IPS-18a (cell line): ENCODE measurements around the gene ZNF732.
"Not testable (repeated sequence)": the region's sequence is repeated elsewhere in the genome, so short reads cannot be mapped to it uniquely, and the experiment has no call there.

Experiments used
- H3K27ac ChIP-seq: one replicate; pipeline ENCODE4 v1.5.1; 2013; ENCODE audit warnings: low read length
- H3K27me3 ChIP-seq: one replicate; pipeline ENCODE4 v1.6.1; 2013; ENCODE audit warnings: mild to moderate bottlenecking, low read length; ENCODE audit not compliant: control insufficient read depth, insufficient read depth
- H3K36me3 ChIP-seq: one replicate; pipeline ENCODE4 v1.6.1; 2013; ENCODE audit warnings: low read depth, low read length; ENCODE audit not compliant: control insufficient read depth
- H3K4me1 ChIP-seq: one replicate; pipeline ENCODE4 v1.6.1; 2013; ENCODE audit warnings: low read depth, low read length; ENCODE audit not compliant: control insufficient read depth
- H3K4me3 ChIP-seq: one replicate; pipeline ENCODE4 v1.5.1; 2013; ENCODE audit warnings: low read length
- H3K9ac ChIP-seq: one replicate; pipeline ENCODE4 v1.6.1; 2013; ENCODE audit warnings: mild to moderate bottlenecking, low read length, moderate library complexity
- H3K9me3 ChIP-seq: one replicate; pipeline ENCODE4 v1.6.1; 2013; ENCODE audit warnings: low read depth, low read length; ENCODE audit not compliant: control insufficient read depth

The ZNF732 gene

GRCh38 chr4:309807-310206, 4.5 kb upstream of the ZNF732 start:
- peaks cover 19% of the 10 kb centered on the region for H3K9me3 ChIP-seq
- no peak overlapping the region for H3K27ac ChIP-seq
- H3K9ac ChIP-seq: no peak overlapping the region
- H3K36me3 ChIP-seq: no peaks in the 10 kb centered on the region
- no peaks in the 10 kb centered on the region for H3K27me3 ChIP-seq
- H3K4me3 ChIP-seq: no peak overlapping the region
- H3K4me1 ChIP-seq: no peaks in the 10 kb centered on the region

GRCh38 chr4:306551-306961, 1.3 kb upstream of the ZNF732 start:
- Histone ChIP-seq H3K9ac (no peak overlapping the region), H3K27ac (no peak overlapping the region), H3K4me1 (no peaks in the 10 kb centered on the region), H3K4me3 (no peak overlapping the region), H3K36me3 (peaks cover 5% of the 10 kb centered on the region), H3K9me3 (peaks cover 7% of the 10 kb centered on the region), H3K27me3 (no peaks in the 10 kb centered on the region)

GRCh38 chr4:304516-304915, 758 bp downstream of the ZNF732 start:
- not testable (repeated sequence) for H3K27ac ChIP-seq, H3K27me3 ChIP-seq, H3K9me3 ChIP-seq, H3K36me3 ChIP-seq, H3K4me1 ChIP-seq
- peak overlapping the region; percentile 88 for H3K4me3 ChIP-seq
- peak overlapping the region; percentile 90 for H3K9ac ChIP-seq

GRCh38 chr4:302381-302780, 2.9 kb downstream of the ZNF732 start:
- Histone ChIP-seq H3K27me3 (no peaks in the 10 kb centered on the region), H3K4me3 (no peak overlapping the region), H3K9ac (no peak overlapping the region), H3K36me3 (peaks cover 5% of the 10 kb centered on the region), H3K27ac (no peak overlapping the region), H3K4me1 (no peaks in the 10 kb centered on the region), H3K9me3 (no peaks in the 10 kb centered on the region)

GRCh38 chr4:294732-295131, 10.5 kb downstream of the ZNF732 start:
- no peak overlapping the region for H3K9ac ChIP-seq
- no peak overlapping the region for H3K4me3 ChIP-seq
- H3K4me1 ChIP-seq: no peaks in the 10 kb centered on the region
- no peak overlapping the region for H3K27ac ChIP-seq
- H3K9me3 ChIP-seq: peaks cover 5% of the 10 kb centered on the region
- H3K36me3 ChIP-seq: peaks cover 19% of the 10 kb centered on the region
- H3K27me3 ChIP-seq: no peaks in the 10 kb centered on the region

GRCh38 chr4:288891-289290, 16.4 kb downstream of the ZNF732 start:
- H3K27me3 ChIP-seq: no peaks in the 10 kb centered on the region
- H3K9ac ChIP-seq: no peak overlapping the region
- H3K27ac ChIP-seq: no peak overlapping the region
- peaks cover 25% of the 10 kb centered on the region for H3K9me3 ChIP-seq
- no peaks in the 10 kb centered on the region for H3K4me1 ChIP-seq
- H3K4me3 ChIP-seq: no peak overlapping the region
- peaks cover 14% of the 10 kb centered on the region for H3K36me3 ChIP-seq

- H3K27ac ChIP-seq: no peak overlapping the region
- H3K36me3 ChIP-seq: peaks cover 12% of the 10 kb centered on the region
- H3K9me3 ChIP-seq: peaks cover 95% of the 10 kb centered on the region
- no peak overlapping the region for H3K9ac ChIP-seq
- no peak overlapping the region for H3K4me3 ChIP-seq
- no peaks in the 10 kb centered on the region for H3K4me1 ChIP-seq
- no peaks in the 10 kb centered on the region for H3K27me3 ChIP-seq
These were observed 31.8 kb downstream of the ZNF732 start for GRCh38 chr4:273309-274017.

- H3K4me1 ChIP-seq: no peaks in the 10 kb centered on the region
- no peaks in the 10 kb centered on the region for H3K27me3 ChIP-seq
- H3K9ac ChIP-seq: no peak overlapping the region
- peaks cover 12% of the 10 kb centered on the region for H3K36me3 ChIP-seq
- peaks cover 92% of the 10 kb centered on the region for H3K9me3 ChIP-seq
- H3K4me3 ChIP-seq: peak overlapping the region; percentile 3
- no peak overlapping the region for H3K27ac ChIP-seq
These were observed 33.7 kb downstream of the ZNF732 start for GRCh38 chr4:271492-272103.

GRCh38 chr4:259240-259639, 46.0 kb downstream of the ZNF732 start:
- not testable (repeated sequence) for H3K27ac ChIP-seq, H3K36me3 ChIP-seq, H3K9ac ChIP-seq, H3K27me3 ChIP-seq, H3K4me3 ChIP-seq, H3K4me1 ChIP-seq
- peaks cover 84% of the 10 kb centered on the region for H3K9me3 ChIP-seq

- Histone ChIP-seq H3K9me3 (peaks cover 83% of the 10 kb centered on the region), H3K36me3 (no peaks in the 10 kb centered on the region), H3K27me3 (no peaks in the 10 kb centered on the region), H3K4me1 (no peaks in the 10 kb centered on the region), H3K4me3 (no peak overlapping the region), H3K27ac (no peak overlapping the region), H3K9ac (no peak overlapping the region)
These were observed 48.8 kb downstream of the ZNF732 start for GRCh38 chr4:256492-256891.

- Histone ChIP-seq H3K4me3 (no peak overlapping the region), H3K9me3 (peaks cover 80% of the 10 kb centered on the region), H3K4me1 (no peaks in the 10 kb centered on the region)
These were observed 51.1 kb downstream of the ZNF732 start for GRCh38 chr4:253936-254756.

More at GRCh38 chr4:253936-254756, 51.1 kb downstream of the ZNF732 start:
- Histone ChIP-seq H3K27me3 (no peaks in the 10 kb centered on the region), H3K27ac (no peak overlapping the region), H3K9ac (no peak overlapping the region), H3K36me3 (no peaks in the 10 kb centered on the region)
